GM12875 (cell line): ENCODE data around the gene MED26.
"Not testable (repeated sequence)": the region's sequence is repeated elsewhere in the genome, so short reads cannot be mapped to it uniquely, and the experiment has no call there.

Experiments used
- H3K4me3 ChIP-seq: one replicate; pipeline ENCODE4 v1.5.1; 2011; ENCODE audit warnings: low read depth, low read length, control low read depth
- TF ChIP-seq, protein P1 (sequence below): IDR thresholded peaks from 2 replicates; pipeline ENCODE4 v1.5.1; 2011; ENCODE audit warnings: low read depth, mild to moderate bottlenecking, control low read depth, inconsistent platforms, low read length, moderate library complexity, borderline replicate concordance; ENCODE audit not compliant: insufficient read depth

MED26 gene

DNA sequence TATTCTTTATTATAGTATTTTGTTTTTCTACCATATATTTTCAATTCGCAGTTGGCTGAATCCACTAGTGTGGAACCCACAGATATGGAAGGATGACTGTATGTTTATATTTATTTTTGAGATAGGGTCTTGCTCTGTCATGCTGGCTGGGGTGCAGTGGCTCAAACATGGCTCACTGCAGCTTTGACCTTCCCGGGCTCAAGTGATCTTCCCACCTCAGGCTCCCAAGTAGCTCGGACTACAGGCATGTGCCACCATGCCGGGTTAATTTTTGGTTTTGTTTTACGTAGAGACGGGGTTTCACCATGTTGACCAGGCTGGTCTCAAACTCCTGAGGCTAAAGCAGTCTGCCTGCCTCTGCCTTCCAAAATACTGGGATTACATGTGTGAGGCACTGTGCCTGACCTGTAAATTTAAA is 65.4 kb downstream of the MED26 start:
- H3K4me3 ChIP-seq, result no peak overlapping the region
- TF ChIP-seq, protein P1, sequence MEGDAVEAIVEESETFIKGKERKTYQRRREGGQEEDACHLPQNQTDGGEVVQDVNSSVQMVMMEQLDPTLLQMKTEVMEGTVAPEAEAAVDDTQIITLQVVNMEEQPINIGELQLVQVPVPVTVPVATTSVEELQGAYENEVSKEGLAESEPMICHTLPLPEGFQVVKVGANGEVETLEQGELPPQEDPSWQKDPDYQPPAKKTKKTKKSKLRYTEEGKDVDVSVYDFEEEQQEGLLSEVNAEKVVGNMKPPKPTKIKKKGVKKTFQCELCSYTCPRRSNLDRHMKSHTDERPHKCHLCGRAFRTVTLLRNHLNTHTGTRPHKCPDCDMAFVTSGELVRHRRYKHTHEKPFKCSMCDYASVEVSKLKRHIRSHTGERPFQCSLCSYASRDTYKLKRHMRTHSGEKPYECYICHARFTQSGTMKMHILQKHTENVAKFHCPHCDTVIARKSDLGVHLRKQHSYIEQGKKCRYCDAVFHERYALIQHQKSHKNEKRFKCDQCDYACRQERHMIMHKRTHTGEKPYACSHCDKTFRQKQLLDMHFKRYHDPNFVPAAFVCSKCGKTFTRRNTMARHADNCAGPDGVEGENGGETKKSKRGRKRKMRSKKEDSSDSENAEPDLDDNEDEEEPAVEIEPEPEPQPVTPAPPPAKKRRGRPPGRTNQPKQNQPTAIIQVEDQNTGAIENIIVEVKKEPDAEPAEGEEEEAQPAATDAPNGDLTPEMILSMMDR, result no peak

DNA sequence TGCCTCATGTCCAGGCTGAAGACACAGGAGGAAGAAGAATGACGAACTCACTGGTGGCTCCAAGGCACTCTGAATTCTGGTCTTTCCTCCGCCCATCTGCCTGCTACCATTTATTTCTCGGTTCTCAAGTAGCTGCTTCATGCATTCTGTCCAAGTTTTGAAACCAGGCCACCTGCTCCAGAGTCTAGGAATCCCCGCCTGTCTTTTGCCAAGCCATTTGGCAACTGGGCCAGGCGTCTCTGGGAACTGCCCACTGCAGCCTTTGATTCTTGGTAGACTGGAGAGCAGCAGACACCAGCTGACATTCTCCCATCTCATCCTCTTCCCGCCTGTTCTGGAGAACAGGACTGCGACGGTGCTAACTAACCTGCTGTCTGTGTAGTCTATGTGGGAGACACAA is 66.6 kb downstream of the MED26 start:
- no peak overlapping the region for H3K4me3 ChIP-seq
- TF ChIP-seq, protein P1, result no peak

DNA sequence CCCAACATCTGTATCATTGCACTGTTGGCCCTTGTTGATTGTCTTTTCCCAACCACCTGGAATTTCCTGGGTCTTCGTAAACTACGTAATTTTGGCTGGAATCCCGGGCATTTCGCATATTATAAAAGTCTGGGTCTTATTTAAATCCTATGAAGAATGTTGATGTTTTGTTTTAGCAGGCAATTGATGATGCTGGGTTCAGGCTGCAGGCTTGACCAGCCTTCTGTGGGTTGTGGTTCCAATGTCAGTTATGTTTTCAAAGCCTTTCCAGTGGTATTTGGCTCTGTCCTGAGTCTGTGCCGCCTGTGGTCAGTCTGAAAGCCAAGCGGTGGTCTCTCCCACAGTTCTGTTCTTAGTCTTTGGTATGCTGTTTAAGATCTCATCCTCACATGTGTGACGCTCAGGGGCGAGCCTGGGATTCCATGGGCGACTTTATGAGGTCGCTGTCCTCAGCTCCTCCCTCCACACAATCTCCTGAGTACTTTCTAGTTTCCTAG is 68.2 kb downstream of the MED26 start:
- no peak overlapping the region for H3K4me3 ChIP-seq
- TF ChIP-seq, protein P1, result no peak

DNA sequence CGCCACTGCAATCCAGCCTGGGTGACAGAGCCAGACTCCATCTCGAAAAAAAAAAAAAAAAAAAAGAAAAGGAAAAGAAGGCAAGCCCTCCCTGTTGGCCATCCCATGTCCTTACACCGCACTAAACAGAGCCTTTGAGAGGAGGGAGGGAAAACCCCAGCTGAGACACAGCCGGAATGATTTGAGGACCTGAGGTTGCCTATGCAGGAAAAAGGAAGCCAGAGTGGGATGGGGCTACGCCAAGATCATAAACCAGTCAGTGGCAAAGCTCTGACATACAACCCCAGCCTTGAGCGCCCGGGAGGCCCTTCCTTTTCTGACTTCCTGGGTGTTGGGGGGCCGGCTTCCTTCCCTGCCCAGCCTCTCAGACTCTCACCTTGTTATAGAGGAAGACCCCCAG is 73.2 kb downstream of the MED26 start:
- no peak overlapping the region for H3K4me3 ChIP-seq
- TF ChIP-seq, protein P1, result no peak

DNA sequence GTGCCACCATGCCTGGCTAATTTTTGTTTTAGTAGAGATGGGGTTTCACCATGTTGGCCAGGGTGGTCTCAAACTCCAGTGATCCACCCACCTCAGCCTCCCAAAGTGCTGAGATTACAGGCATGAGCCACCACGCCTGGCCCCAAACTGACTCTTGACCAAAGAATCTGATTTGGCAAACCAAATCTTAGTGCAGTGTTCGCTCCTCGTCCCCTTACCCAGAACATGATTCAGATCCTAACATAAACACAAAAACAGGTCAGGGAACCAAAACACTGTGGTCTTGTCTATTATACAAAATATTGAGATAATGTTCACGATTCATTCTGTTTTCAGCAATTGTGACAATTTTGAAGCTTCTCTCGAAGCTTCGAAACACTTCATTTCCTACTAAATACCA is 76.1 kb downstream of the MED26 start:
- H3K4me3 ChIP-seq, result not testable (repeated sequence)

DNA sequence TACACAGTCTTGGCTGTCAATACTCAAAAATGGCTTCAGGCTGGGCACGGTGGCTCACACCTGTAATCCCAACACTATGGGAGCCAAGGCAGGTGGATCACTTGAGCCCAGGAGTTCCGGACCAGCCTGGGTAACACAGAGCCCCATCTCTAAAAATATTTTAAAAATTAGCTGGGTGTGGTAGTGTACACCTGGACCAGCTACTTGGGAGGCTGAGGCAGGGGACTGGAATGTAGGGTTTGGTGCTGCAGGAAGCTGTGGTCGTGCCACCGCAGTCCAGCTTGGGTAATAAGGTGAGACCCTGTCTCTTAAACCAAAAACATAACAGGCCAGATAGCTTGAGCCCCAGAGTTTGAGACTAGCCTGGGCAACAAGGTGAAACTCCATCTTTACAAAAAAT is 79.0 kb downstream of the MED26 start:
- no peak overlapping the region for H3K4me3 ChIP-seq
- TF ChIP-seq, protein P1, result no peak

DNA sequence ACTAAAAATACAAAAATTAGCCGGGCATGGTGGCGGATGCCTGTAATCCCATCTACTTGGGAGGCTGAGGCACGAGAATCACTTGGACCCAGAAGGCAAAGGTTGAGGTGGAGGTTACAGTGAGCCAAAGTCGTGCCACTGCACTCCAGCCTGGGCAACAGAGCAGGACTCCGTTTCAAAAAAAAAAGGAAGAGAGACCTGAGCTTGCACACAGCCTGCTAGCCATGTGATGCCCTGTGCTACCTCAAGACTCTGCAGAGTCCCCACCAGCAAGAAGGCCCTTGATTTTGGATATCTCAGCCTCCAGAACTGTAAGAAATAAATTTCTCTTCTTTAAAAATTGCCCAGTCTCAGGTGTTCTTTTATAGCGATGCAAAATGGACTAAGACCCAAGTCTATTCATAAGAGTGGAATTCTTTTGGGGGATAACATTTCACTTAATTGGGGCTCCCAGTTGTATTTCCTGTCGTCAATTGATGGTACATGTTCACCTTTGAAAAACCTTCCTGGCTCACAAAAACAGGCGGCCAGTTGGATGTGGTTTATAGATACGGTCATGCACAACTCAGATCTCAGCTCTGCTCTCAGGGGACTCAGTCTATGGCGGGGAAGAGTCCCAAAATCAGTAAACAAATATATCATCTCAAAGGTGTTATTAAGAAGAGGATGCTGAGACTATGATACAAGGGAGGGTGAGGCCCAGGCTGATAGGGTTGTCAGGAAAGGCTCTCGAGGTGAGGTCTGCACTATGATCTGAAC is 83.4 kb downstream of the MED26 start:
- H3K4me3 ChIP-seq, result no peak overlapping the region
- TF ChIP-seq, protein P1, result no peak

DNA sequence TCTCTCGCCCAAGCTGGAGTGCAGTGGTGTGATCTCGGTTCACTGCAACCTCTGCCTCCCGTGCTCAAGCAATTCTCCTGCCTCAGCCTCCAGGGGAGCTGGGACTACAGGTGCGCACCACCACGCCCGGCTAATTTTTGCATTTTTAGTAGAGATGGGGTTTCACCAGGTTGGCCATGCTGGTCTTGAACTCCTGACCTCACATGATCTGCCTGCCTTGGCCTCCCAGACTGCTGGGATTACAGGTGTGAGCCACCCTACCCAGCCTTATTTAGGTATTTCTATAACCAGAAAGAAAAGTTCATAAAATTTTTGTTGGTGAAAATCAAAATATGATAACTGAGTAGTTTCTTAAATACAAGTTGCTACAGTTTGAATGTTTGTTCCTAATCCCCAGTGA is 84.3 kb downstream of the MED26 start:
- peak overlapping the region; percentile 21 for H3K4me3 ChIP-seq
